Right lung (tissue), 5 donors: Measurements from ENCODE around the gene PGLYRP4. TPM values are rescaled to one million over a fixed set of nuclear protein-coding genes. Genes with fewer than 3 reads are reported as not detected.
A peak's percentile ranks its signal among the peaks of the same experiment; 100 is the strongest.

Experiments used
- DNase-seq, 2 donors: peaks; one replicate each; pipeline ENCODE4 v3.0.0-alpha.2; 2013
- polyA plus RNA-seq, 5 donors: library from polyadenylated mRNA; unstranded; fragments of 120-200 nt; gene quantifications; one replicate each; pipeline versions ENCODE4 v1.2.1 to v1.2.3, GENCODE V29; 2013; ENCODE audit warnings: inconsistent platforms in 1 of 5, low replicate concordance in 1 of 5; ENCODE audit not compliant: insufficient read length in 5 of 5, insufficient read depth in 1 of 5

PGLYRP4 gene
- polyA plus RNA-seq, 5 donors = not detected

- no peak for DNase-seq
These were observed 30.9 kb upstream of the PGLYRP4 start for GRCh38 chr1:153379591-153379990.

- DNase-seq = no peak
These were observed 26.9 kb upstream of the PGLYRP4 start, which contains the start of gene S100A12 for GRCh38 chr1:153375511-153375910. TSS of gene S100A12 (minus strand) at chr1:153375621. CDS start at chr1:153374592, 1,029 bp downstream.

GRCh38 chr1:153374071-153374470 lies 25.4 kb upstream of the PGLYRP4 start:
- DNase-seq = no peak

- DNase-seq = no peak
These were observed 23.9 kb upstream of the PGLYRP4 start for GRCh38 chr1:153372571-153372970.

GRCh38 chr1:153371231-153371630 lies 22.6 kb upstream of the PGLYRP4 start:
- DNase-seq = no peak

GRCh38 chr1:153370146-153370545 lies 21.5 kb upstream of the PGLYRP4 start:
- DNase-seq = no peak

- DNase-seq = no peak
These were observed 19.9 kb upstream of the PGLYRP4 start for GRCh38 chr1:153368495-153368894.

GRCh38 chr1:153367090-153367489 lies 18.4 kb upstream of the PGLYRP4 start:
- DNase-seq = no peak

GRCh38 chr1:153366261-153366660 lies 17.6 kb upstream of the PGLYRP4 start:
- no peak for DNase-seq

GRCh38 chr1:153365696-153366095 lies 17.1 kb upstream of the PGLYRP4 start:
- DNase-seq = no peak

GRCh38 chr1:153364766-153365666 lies 16.4 kb upstream of the PGLYRP4 start:
- DNase-seq = no peak

GRCh38 chr1:153364156-153364555 lies 15.5 kb upstream of the PGLYRP4 start:
- DNase-seq = no peak

GRCh38 chr1:153363641-153364040 lies 15.0 kb upstream of the PGLYRP4 start:
- DNase-seq = no peak

GRCh38 chr1:153362187-153362775 lies 13.6 kb upstream of the PGLYRP4 start:
- DNase-seq = peak; percentile 16 to 20

GRCh38 chr1:153361480-153362109 lies 13.0 kb upstream of the PGLYRP4 start:
- DNase-seq = no peak

- no peak for DNase-seq
These were observed 12.2 kb upstream of the PGLYRP4 start for GRCh38 chr1:153360592-153361479.

- no peak for DNase-seq
These were observed 11.5 kb upstream of the PGLYRP4 start for GRCh38 chr1:153360190-153360589.

- DNase-seq = no peak
These were observed 10.6 kb upstream of the PGLYRP4 start for GRCh38 chr1:153359241-153359640.

- DNase-seq = no peak
These were observed 10.0 kb upstream of the PGLYRP4 start for GRCh38 chr1:153358691-153358975.

GRCh38 chr1:153357853-153358690 lies 9.4 kb upstream of the PGLYRP4 start, which contains the start of gene S100A9:
TSS of gene S100A9 (plus strand) at chr1:153357854. CDS start at chr1:153358284, 430 bp downstream.
- DNase-seq = no peak
